H1 (cell line): ENCODE data around the gene PLCL1. TPM values are rescaled to one million over a fixed set of nuclear protein-coding genes. Genes with fewer than 3 reads are reported as not detected.

ENCODE experiments used
- CTCF ChIA-PET: fragments of 300-600 bp; sonication (Branson Sonifier 250); formaldehyde crosslinking; loops from one replicate; lab custom pipeline; 2021; ENCODE audit not compliant: partially characterized antibody; lab: Charles Lee
- POLR2A ChIA-PET: fragments of 300-600 bp; sonication (Branson Sonifier 250); formaldehyde crosslinking; loops from one replicate; lab custom pipeline; 2021; ENCODE audit warnings: inconsistent platforms; ENCODE audit not compliant: partially characterized antibody; lab: Charles Lee
- DNase-seq, 2 experiments: peaks; one replicate each; pipeline versions ENCODE4 v3.0.0 to v3.0.0-alpha.2; 2010 to 2022; ENCODE audit warnings: low spot score in 2 of 2, low read depth in 1 of 2, mixed read lengths in 1 of 2
- FAIRE-seq: peaks from 2 replicates; lab custom pipeline; 2011; peaks lifted over from hg19 to GRCh38; lab: Jason Lieb, UNC
- H2AFZ ChIP-seq: 2 replicates; pipeline ENCODE4 v1.8.1; 2012; ENCODE audit warnings: low read length, inconsistent platforms
- H2AK5ac ChIP-seq: 2 replicates; pipeline ENCODE4 v1.6.1; 2013; ENCODE audit warnings: low read depth, low read length
- H2BK120ac ChIP-seq: replicated peaks from 2 replicates; pipeline ENCODE3; 2013; ENCODE audit warnings: low read depth, low read length, inconsistent platforms
- H2BK12ac ChIP-seq: 2 replicates; pipeline ENCODE4 v1.6.1; 2013; ENCODE audit warnings: low read depth, low read length
- H2BK15ac ChIP-seq: 2 replicates; pipeline ENCODE4 v1.6.1; 2013; ENCODE audit warnings: low read length
- H2BK20ac ChIP-seq: 2 replicates; pipeline ENCODE4 v1.6.1; 2013; ENCODE audit warnings: low read length
- H2BK5ac ChIP-seq: 2 replicates; pipeline ENCODE4 v1.6.1; 2013; ENCODE audit warnings: low read depth, low read length
- H3K14ac ChIP-seq: 2 replicates; pipeline ENCODE4 v1.6.1; 2013; ENCODE audit warnings: inconsistent platforms; ENCODE audit not compliant: insufficient read length
- H3K18ac ChIP-seq: 2 replicates; pipeline ENCODE4 v1.6.1; 2013; ENCODE audit warnings: low read length; ENCODE audit errors: extremely low read depth
- H3K23ac ChIP-seq: 2 replicates; pipeline ENCODE4 v1.6.1; 2013; ENCODE audit warnings: inconsistent platforms; ENCODE audit not compliant: insufficient read length
- H3K23me2 ChIP-seq: 2 replicates; pipeline ENCODE4 v1.6.1; 2013; ENCODE audit warnings: low read depth, low read length
- H3K27ac ChIP-seq: 2 replicates; pipeline ENCODE4 v1.6.1; 2011; ENCODE audit warnings: low read depth, low read length, inconsistent platforms
- H3K27me3 ChIP-seq, 4 experiments: replicated peaks in 1 of 4; 1 replicate in 1 of 4; 2 replicates in 3 of 4; pipeline versions ENCODE4 v1.6.1 to v1.8.1; 2011 to 2013; ENCODE audit warnings: low read length in 3 of 4, mild to moderate bottlenecking in 3 of 4, inconsistent platforms in 2 of 4, mixed read lengths in 2 of 4, moderate library complexity in 1 of 4; ENCODE audit not compliant: control insufficient read depth in 3 of 4, insufficient read depth in 3 of 4; ENCODE audit errors: extremely low read depth in 1 of 4
- H3K36me3 ChIP-seq, 4 experiments: 2 replicates each; pipeline versions ENCODE4 v1.6.1 to v1.8.1; 2011 to 2013; ENCODE audit warnings: mild to moderate bottlenecking in 4 of 4, low read length in 3 of 4, moderate library complexity in 2 of 4, control low read depth in 1 of 4, inconsistent platforms in 1 of 4; ENCODE audit not compliant: insufficient read depth in 4 of 4, control insufficient read depth in 2 of 4
- H3K4ac ChIP-seq: replicated peaks from 2 replicates; pipeline ENCODE3; 2013; ENCODE audit warnings: low read length, low read depth, mixed read lengths, inconsistent platforms; ENCODE audit not compliant: insufficient read length
- H3K4me1 ChIP-seq, 4 experiments: replicated peaks in 1 of 4; 1 replicate in 1 of 4; 2 replicates in 3 of 4; pipeline versions ENCODE4 v1.6.1 to v1.8.1; 2011 to 2013; ENCODE audit warnings: low read length in 3 of 4, inconsistent platforms in 2 of 4, mixed read lengths in 1 of 4; ENCODE audit not compliant: insufficient read depth in 4 of 4, control insufficient read depth in 3 of 4
- H3K4me2 ChIP-seq, 2 experiments: 2 replicates each; pipeline versions ENCODE4 v1.6.1 to v1.8.1; 2011 to 2013; ENCODE audit warnings: low read depth in 2 of 2, low read length in 2 of 2, control low read depth in 1 of 2, inconsistent platforms in 1 of 2, mild to moderate bottlenecking in 1 of 2; ENCODE audit not compliant: insufficient read depth in 1 of 2
- H3K4me3 ChIP-seq, 4 experiments: fragments of 200-600, 300-600 bp in 1 of 4; sonication (generic), shearing (Covaris generic), sonication (Bioruptor Twin) in 1 of 4; 2 replicates each; pipeline versions ENCODE4 v1.5.1 to v1.8.1; 2011 to 2016; ENCODE audit warnings: low read length in 4 of 4, low read depth in 3 of 4, control low read depth in 2 of 4, inconsistent platforms in 2 of 4, mild to moderate bottlenecking in 2 of 4, mixed read lengths in 1 of 4, moderate library complexity in 1 of 4; ENCODE audit not compliant: insufficient read depth in 2 of 4; ENCODE audit errors: extremely low read depth in 1 of 4
- H3K56ac ChIP-seq: replicated peaks from 2 replicates; pipeline ENCODE3; 2013; ENCODE audit warnings: low read depth, mild to moderate bottlenecking, mixed read lengths, low read length, inconsistent platforms; ENCODE audit not compliant: insufficient read length
- H3K79me1 ChIP-seq: 2 replicates; pipeline ENCODE4 v1.6.1; 2013; ENCODE audit warnings: low read depth, low read length, control low read depth
- H3K79me2 ChIP-seq, 2 experiments: 2 replicates each; pipeline versions ENCODE4 v1.6.1 to v1.8.1; 2012 to 2013; ENCODE audit warnings: low read length in 2 of 2, mild to moderate bottlenecking in 2 of 2, inconsistent platforms in 1 of 2; ENCODE audit not compliant: insufficient read depth in 2 of 2, control insufficient read depth in 1 of 2
- H3K9ac ChIP-seq, 4 experiments: replicated peaks in 1 of 4; 1 replicate in 1 of 4; 2 replicates in 3 of 4; pipeline versions ENCODE4 v1.6.1 to v1.8.1; 2011 to 2013; ENCODE audit warnings: low read depth in 3 of 4, low read length in 3 of 4, control low read depth in 2 of 4, mild to moderate bottlenecking in 2 of 4, moderate library complexity in 2 of 4, inconsistent platforms in 1 of 4; ENCODE audit errors: extremely low read depth in 1 of 4
- H3K9me3 ChIP-seq, 2 experiments: 2 replicates each; pipeline versions ENCODE4 v1.6.1 to v1.8.1; 2012 to 2013; ENCODE audit warnings: mild to moderate bottlenecking in 2 of 2, moderate library complexity in 2 of 2, control low read depth in 1 of 2, inconsistent platforms in 1 of 2, low read depth in 1 of 2, low read length in 1 of 2, mixed read lengths in 1 of 2; ENCODE audit not compliant: insufficient read depth in 2 of 2
- H4K20me1 ChIP-seq, 2 experiments: replicated peaks in 1 of 2; 2 replicates each; pipeline versions ENCODE3 to v1.8.1; 2011 to 2013; ENCODE audit warnings: inconsistent platforms in 2 of 2, low read length in 2 of 2, mild to moderate bottlenecking in 1 of 2; ENCODE audit not compliant: insufficient read depth in 2 of 2, control insufficient read depth in 1 of 2
- H4K5ac ChIP-seq: 2 replicates; pipeline ENCODE4 v1.6.1; 2013; ENCODE audit warnings: low read length, low read depth, mixed read lengths, inconsistent platforms; ENCODE audit not compliant: insufficient read length
- H4K8ac ChIP-seq: 2 replicates; pipeline ENCODE4 v1.8.0; 2013; ENCODE audit warnings: mild to moderate bottlenecking, moderate library complexity, low read length, inconsistent platforms; ENCODE audit not compliant: insufficient read depth; ENCODE audit errors: extremely low read depth
- H4K91ac ChIP-seq: replicated peaks from 2 replicates; pipeline ENCODE3; 2013; ENCODE audit warnings: low read length, mixed read lengths, inconsistent platforms; ENCODE audit not compliant: insufficient read length
- EGR1 ChIP-seq: IDR thresholded peaks from 2 replicates; pipeline ENCODE4 v1.6.1; 2011; ENCODE audit warnings: low read depth, low read length, borderline replicate concordance
- JUN ChIP-seq: IDR thresholded peaks from 2 replicates; pipeline ENCODE4 v1.6.1; 2011; ENCODE audit warnings: low read depth, mild to moderate bottlenecking, improper control_type of control experiment, low read length
- WGBS, 2 experiments: shearing (Covaris generic) in 1 of 2; methylation state at CpG; one replicate each; pipeline versions ENCODE4 v1.1.6 to v1.1.7; 2013 to 2015; ENCODE audit warnings: low lambda C conversion rate in 2 of 2, mixed read lengths in 2 of 2, inconsistent platforms in 1 of 2, low coverage in 1 of 2, missing lambda C conversion rate in 1 of 2; ENCODE audit not compliant: insufficient replicate concordance in 2 of 2, insufficient coverage in 1 of 2, insufficient read length in 1 of 2; ENCODE audit errors: extremely low coverage in 1 of 2, missing lambda C conversion rate in 1 of 2; 5-methylcytosine and 5-hydroxymethylcytosine counted together
- polyA plus RNA-seq, 7 experiments: library from polyadenylated mRNA; depleted of rRNA in 3 of 7; stranded (reverse) in 5 of 7; unstranded in 2 of 7; fragments of >200 nt in 5 of 7; fragments of 200-250 nt in 2 of 7; gene quantifications; 1 replicate in 5 of 7; 2 replicates in 1 of 7; 4 replicates in 1 of 7; pipeline versions ENCODE4 v1.2.1 to v1.2.3, GENCODE V29; 2011 to 2013; ENCODE audit warnings: missing spikeins in 2 of 7, mixed read lengths in 2 of 7
- total RNA-seq: library from RNA; stranded (reverse); fragmentation: NEBNext Ultra II Directional; extraction: Animal tissue kit (Norgen Biotek cat#: 25700); gene quantifications from 2 replicates; pipeline ENCODE4 v1.2.1, GENCODE V29; 2021

PLCL1 gene
- total and polyA plus RNA-seq, 2 of the 8 experiments (the other 6 are each of a cell fraction or from before 2014, with no cell fraction given), result not detected

GRCh38 chr2:197868206-197868605 lies 63.8 kb downstream of the PLCL1 start:
- Histone ChIP-seq H4K20me1 (no peaks in the 10 kb centered on the region), H3K27me3 (no peaks in the 10 kb centered on the region), H2BK20ac (no peak overlapping the region), H3K23ac (no peak overlapping the region), H3K79me1 (no peaks in the 10 kb centered on the region), H3K36me3 (no peaks in the 10 kb centered on the region), H4K91ac (no peak overlapping the region), H3K14ac (no peak overlapping the region), H2BK120ac (no peak overlapping the region), H3K4me2 (no peak overlapping the region), H3K9ac (no peak overlapping the region), H3K56ac (no peak overlapping the region), H3K18ac (no peak overlapping the region), H2BK12ac (no peak overlapping the region), H4K5ac (no peak overlapping the region), H2AFZ (no peak overlapping the region), H3K23me2 (no peaks in the 10 kb centered on the region), H2AK5ac (no peak overlapping the region), H3K4ac (no peak overlapping the region), H3K9me3 (no peaks in the 10 kb centered on the region), H3K79me2 (no peaks in the 10 kb centered on the region), H2BK5ac (no peak overlapping the region), H4K8ac (no peak overlapping the region), H3K4me1 (peaks cover under 1 to 3% (median 1%) of the 10 kb centered on the region in 4 experiments; a peak in 6 of 7 replicates), H3K4me3 (no peak overlapping the region), H2BK15ac (no peak overlapping the region), H3K27ac (no peak overlapping the region)
- WGBS, 2 experiments, result 94% methylated on average over 3 of the region's 3 CpGs; no CpG with 5 or more reads in 1 of the 2 experiments
- ChIA-PET POLR2A (no interaction called here), CTCF (interaction anchor here (0.6 to 0.9 kb wide), 4 partner anchors 11 to 293 kb away, joined by 3 to 4 read pairs (median 4); no protein-coding TSS in a partner anchor)
- DNase-seq, result no peak
- no peak for TF ChIP-seq EGR1
- no peak for TF ChIP-seq JUN
- no peak for FAIRE-seq
